NCI-H446 (cell line): Measurements from ENCODE around the gene TOX2.
A peak's percentile ranks its signal among the peaks of the same experiment; 100 is the strongest.

ENCODE experiments used
- DNase-seq, 2 experiments: peaks; one replicate each; lab custom pipeline; 2025; lab: John Stamatoyannopoulos, UW

Gene TOX2

DNA sequence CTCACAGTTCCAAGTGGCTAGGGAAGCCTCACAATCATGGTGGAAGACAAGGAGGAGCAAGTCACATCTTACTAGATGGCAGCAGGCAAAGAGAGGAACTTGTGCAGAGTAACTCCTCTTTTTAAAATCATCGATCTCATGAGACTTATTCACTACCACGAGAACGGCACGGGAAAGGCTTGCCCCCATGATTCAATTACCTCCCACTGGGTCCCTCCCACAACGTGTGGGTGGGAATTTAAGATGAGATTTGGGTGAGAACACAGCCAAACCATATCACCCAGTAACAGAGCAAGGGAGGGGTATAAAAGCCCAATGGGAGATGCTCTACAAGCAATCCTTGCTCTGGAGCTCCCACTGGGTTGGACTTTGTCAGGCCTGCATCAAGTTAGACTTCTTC is 192.0 kb downstream of the TOX2 start:
- DNase-seq = no peak

DNA sequence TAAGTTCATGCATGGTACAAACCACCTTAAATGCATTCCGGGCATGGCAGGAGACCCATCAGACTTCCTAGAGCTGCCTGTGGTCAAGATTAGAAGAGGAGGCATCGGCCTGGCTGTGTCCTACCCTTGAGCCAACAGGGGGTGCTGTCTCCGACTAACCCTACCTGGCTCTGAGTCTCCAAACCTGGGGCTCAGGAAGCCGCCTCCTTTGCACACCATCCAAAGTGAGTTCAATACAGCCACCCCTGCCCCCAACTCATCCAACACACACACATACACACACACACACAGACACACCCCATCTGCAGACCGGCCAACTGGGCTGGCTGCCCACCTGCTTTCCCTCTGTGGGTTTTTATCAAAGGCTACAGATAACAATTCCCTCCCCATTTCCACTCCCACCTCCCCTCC is 195.3 kb downstream of the TOX2 start:
- DNase-seq = no peak

- DNase-seq = no peak
Observed at GRCh38 chr20:44110816-44111568, 196.3 kb downstream of the TOX2 start.

- DNase-seq = peak in 1 of 2 experiments; percentile 5
Observed at GRCh38 chr20:44111712-44112335, 197.2 kb downstream of the TOX2 start.

- DNase-seq = no peak
Observed at GRCh38 chr20:44112456-44112855, 197.8 kb downstream of the TOX2 start.

GRCh38 chr20:44112889-44113617 is 198.4 kb downstream of the TOX2 start:
- no peak for DNase-seq

DNA sequence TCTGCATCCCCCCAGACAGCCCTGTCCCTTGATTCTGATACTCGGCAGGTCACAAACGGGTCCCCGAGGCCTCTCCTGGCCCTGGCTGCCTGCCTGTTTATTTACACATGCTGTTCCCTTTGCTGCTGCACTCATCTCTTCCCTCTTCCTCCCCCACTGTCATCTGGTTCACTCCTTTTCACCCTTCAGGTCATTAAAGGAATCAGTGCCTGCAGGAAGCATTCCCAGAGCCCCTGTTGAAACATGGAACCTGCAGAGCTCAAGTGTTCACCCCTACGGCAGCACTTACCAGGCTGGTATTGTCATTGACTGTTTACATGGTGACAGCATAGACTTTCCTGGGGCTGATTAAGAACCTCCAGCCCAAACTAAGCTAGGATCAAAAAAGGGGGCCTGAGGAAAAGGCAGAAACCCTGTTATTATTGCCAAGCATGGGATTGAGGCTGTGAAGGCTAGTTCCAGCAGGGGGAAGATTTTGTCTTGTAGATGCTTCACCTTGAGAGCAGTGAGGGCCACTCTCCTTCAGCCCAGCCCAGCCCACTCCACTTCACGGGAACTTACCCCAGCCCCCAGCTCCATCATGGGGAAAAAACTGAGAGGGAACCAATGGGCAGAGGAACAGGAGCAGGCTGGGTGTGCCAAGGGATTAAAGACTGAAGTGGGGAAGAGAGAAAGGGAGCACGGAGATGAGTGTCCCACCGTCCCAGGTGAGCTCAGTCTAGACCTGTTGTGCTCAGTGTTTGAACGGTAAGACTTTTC is 199.1 kb downstream of the TOX2 start:
- no peak for DNase-seq

- DNase-seq = no peak
Observed at GRCh38 chr20:44115181-44115580, 200.5 kb downstream of the TOX2 start.

DNA sequence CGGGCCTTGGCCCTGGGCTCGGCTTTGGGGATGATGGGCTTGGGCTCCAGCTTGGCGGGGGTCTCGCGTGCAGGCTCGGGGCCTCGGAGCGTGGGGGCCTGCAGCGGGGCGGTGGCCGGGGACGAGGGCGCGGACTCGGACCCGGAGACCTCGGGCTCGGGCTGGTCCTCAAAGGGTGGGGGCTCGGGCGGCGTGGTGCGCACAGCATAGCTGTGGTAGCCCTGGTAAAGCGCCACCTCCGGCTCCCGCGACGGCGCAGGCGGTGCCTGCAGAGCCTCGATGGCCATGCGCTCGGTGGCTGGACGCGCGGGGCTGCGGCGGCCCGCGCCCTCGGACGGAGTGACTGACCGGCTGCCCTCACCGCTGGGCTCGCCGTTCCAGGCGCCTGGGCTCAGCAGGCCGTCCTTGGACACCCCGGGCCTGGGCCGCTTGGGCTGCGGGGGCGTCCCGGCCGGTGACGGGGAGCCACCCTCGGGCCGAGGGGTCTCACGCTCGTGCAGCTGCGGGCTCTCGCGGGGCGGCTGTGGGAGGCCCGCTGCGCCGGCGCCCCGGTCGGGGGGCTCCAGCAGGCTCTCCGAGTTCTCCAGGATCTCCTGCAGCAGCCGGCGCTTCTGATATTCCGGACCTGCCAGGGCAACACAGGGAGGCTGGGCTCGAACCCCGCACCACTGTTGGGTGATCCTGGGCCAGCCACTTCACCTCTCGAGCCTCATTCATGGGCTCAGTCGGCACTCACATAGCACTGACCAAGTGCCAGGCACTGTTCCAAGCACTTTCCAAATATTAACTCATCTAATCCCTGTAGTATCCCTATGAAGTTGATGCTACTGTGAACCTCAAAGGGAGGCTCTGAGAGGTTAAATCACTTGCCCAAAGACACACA is 201.4 kb downstream of the TOX2 start:
- DNase-seq = no peak

GRCh38 chr20:44117296-44118184 is 202.9 kb downstream of the TOX2 start:
- DNase-seq = no peak

DNA sequence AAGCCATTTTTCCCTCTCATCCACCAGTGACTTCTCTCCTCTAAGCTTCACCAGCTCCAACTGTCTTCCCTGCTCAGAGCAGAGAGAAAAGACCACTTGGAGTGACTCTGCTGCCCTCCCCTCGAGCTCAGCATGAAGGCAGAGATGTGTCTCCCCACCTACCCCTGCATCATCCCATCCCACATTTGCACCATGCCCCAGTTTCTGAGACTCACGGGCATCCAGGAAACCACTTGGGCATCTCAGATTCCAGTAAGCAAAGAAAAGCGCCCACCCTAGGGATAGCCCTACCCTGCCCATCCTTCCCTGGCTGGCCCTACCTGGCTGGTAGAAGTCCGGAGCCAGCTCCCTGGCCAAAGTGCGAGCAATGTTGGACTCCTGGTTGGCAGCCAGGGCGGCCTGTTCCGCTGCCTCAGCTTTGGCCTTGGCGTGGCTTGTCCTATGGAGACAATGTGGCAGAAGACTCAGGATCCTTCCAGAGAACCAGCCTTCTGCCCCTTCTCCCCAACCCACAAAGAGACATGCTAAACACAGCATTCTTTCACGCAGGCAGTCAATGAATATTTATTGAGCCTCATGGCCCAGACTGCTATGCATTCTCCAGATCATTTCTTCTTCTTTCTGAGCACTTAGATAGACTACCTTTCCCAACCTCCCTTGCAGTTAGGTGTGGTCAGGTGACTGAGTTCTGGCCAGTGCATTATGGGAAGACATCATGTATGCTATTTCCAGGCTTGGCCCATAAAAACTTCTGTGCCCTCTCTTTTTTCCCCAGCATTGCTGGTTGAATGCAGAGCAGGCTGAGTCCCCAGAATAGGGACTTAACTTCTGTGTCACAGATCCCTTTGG is 203.8 kb downstream of the TOX2 start:
- DNase-seq = no peak
